BLaER1 (cell line): Measurements from ENCODE around the gene SIGLEC14.
"Not testable (repeated sequence)": the region's sequence is repeated elsewhere in the genome, so short reads cannot be mapped to it uniquely, and the experiment has no call there.

Experiments
- H3K27ac ChIP-seq: shearing (Covaris generic); formaldehyde crosslinking; 2 replicates; pipeline ENCODE4 v1.8.1; 2022
- H3K27me3 ChIP-seq: shearing (Covaris generic); formaldehyde crosslinking; 2 replicates; pipeline ENCODE4 v1.8.1; 2022
- H3K36me3 ChIP-seq: shearing (Covaris generic); formaldehyde crosslinking; 2 replicates; pipeline ENCODE4 v1.8.1; 2022
- H3K4me1 ChIP-seq: shearing (Covaris generic); formaldehyde crosslinking; 2 replicates; pipeline ENCODE4 v1.8.1; 2022
- H3K4me2 ChIP-seq: shearing (Covaris generic); formaldehyde crosslinking; 2 replicates; pipeline ENCODE4 v1.8.1; 2022
- H3K4me3 ChIP-seq: shearing (Covaris generic); formaldehyde crosslinking; 2 replicates; pipeline ENCODE4 v1.8.1; 2022
- H3K9ac ChIP-seq: shearing (Covaris generic); formaldehyde crosslinking; 2 replicates; pipeline ENCODE4 v1.8.1; 2022
- H3K9me3 ChIP-seq: shearing (Covaris generic); formaldehyde crosslinking; 2 replicates; pipeline ENCODE4 v1.8.1; 2022
- H4K20me1 ChIP-seq: shearing (Covaris generic); formaldehyde crosslinking; 2 replicates; pipeline ENCODE4 v1.8.1; 2022
- Cebpa-rat ChIP-seq: shearing (Covaris generic); IDR thresholded peaks from 2 replicates; pipeline ENCODE4 v1.8.1; 2022

The SIGLEC14 gene, protein sequence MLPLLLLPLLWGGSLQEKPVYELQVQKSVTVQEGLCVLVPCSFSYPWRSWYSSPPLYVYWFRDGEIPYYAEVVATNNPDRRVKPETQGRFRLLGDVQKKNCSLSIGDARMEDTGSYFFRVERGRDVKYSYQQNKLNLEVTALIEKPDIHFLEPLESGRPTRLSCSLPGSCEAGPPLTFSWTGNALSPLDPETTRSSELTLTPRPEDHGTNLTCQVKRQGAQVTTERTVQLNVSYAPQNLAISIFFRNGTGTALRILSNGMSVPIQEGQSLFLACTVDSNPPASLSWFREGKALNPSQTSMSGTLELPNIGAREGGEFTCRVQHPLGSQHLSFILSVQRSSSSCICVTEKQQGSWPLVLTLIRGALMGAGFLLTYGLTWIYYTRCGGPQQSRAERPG

DNA sequence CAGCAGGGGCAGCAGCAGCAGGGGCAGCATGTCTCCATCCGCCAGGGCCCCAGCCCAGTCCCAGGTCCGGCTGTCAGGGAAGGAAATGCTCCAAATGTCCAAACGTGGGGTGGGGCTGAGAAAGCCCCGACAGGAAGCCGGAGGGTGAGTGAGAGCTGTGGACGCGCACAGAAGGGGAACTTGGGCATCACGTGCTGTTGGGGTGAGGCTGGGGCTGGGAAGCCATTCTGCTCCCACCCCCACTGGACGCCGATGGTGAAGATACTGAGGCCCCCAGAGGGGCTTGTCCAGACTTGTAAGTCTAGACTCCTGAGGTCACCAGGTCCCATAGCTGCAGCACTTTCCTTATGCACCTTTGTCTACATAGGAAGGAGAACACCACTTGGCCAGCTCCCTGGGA is at the start of gene SIGLEC14:
Gene SIGLEC14, minus strand, starts transcription at position 96 of the 400 bp plus-strand sequence. Its CDS starts 66 bp downstream, at position 30.
- not testable (repeated sequence) for H3K9ac ChIP-seq, H3K27ac ChIP-seq, H3K4me3 ChIP-seq, H3K4me1 ChIP-seq, H3K4me2 ChIP-seq, H4K20me1 ChIP-seq, H3K36me3 ChIP-seq, H3K27me3 ChIP-seq, H3K9me3 ChIP-seq

DNA sequence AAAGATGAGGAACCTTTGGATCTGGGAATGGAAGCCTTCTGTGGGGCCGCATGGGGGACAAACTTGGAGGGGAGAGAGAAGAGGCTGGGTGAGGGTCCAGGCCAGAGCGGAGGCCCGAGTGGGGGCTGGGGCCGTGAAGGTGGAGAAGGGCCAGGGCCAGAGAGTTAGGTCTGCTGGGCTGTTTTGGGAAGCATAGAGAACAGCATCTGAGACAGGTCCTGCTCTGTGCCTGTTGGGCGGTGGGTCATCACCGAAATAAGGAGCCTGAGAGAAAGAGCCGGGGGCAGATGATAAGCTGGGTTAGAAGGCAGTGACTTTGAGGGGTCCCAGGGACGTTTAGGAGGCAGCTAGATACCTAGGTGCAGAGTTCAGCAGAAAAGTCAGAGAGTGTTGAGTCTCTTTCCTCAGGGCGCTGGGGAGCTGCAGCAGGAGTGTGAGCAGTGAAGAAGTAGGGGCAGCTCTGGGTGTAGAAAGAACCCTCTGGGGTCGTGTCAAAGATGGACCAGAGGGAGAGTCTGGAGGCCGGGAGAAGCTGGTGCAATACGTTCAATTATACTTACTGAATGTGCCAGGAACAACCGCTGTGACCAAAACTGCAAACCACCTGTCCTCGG is 49.2 kb upstream of the SIGLEC14 start:
- peaks cover 63% of the 10 kb centered on the region for H4K20me1 ChIP-seq
- no peaks in the 10 kb centered on the region for H3K27me3 ChIP-seq
- no peak overlapping the region for H3K4me2 ChIP-seq
- H3K27ac ChIP-seq: 0 out of 2 replicates have a peak overlapping the region, but pooled peaks have one; percentile 2
- no peak for TF ChIP-seq Cebpa-rat
- H3K36me3 ChIP-seq: peaks cover 86% of the 10 kb centered on the region
- no peaks in the 10 kb centered on the region for H3K9me3 ChIP-seq
- H3K4me1 ChIP-seq: peaks cover 20% of the 10 kb centered on the region
- no peak overlapping the region for H3K4me3 ChIP-seq
- no peak overlapping the region for H3K9ac ChIP-seq

DNA sequence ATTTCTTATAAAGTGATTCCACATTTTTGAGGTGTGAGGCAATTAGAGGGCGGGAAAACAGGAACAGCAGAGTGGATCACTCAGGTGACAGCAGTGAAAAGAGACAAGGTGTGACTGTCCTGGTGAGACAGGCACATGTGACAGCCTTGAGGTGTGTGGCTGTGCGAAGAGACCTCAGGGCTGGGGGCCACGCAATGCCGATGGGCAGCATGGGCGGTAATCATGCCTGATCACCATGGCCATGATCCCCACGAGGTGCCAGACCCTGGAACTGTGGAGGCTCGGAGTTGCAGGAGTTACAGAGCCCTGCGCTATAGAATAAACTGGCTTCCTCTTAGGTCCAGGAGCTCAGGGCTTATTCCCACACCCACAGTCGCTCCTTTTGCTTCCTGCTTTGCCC is 48.5 kb upstream of the SIGLEC14 start:
- H3K4me1 ChIP-seq: peaks cover 20% of the 10 kb centered on the region
- no peak overlapping the region for H3K4me2 ChIP-seq
- H3K9ac ChIP-seq: no peak overlapping the region
- no peak overlapping the region for H3K4me3 ChIP-seq
- no peaks in the 10 kb centered on the region for H3K27me3 ChIP-seq
- no peak for TF ChIP-seq Cebpa-rat
- H3K36me3 ChIP-seq: peaks cover 80% of the 10 kb centered on the region
- peaks cover 63% of the 10 kb centered on the region for H4K20me1 ChIP-seq
- 0 out of 2 replicates have a peak overlapping the region, but pooled peaks have one; percentile 2 for H3K27ac ChIP-seq
- H3K9me3 ChIP-seq: no peaks in the 10 kb centered on the region

DNA sequence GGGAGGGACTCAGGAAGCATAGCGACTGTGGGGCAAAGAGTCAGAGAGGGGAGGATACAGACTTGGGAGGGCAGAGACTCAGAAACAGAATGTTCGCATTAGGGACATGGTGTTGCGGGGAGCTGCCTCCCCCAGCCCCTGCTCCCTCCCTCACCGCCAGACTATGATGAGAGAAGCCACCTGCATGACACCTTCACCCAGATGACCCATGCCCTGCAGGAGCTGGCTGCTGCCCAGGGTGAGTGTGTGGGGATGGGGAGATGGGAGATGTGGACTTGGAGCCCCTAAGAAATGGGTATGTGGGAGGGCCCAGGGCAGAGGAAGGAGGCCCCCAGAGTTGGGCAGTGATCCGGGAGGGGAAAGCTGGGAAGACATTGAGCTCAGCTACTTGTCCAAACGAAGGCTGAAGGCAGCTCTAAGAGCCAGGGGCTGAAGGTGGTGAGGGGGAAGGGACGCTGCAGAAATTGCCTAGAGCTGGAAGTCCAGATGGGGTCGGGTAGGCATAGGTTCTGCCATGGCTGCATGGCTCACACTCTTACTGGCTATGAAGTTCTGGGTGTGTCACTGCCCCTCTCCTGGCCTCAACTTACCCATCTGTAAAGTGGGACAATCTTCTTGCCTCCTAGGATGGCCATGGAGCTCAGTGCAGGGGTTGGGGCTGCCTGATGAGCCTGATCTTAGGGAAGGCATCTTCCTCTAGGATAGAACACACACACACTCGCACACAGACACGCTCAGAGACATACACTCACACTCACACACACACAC is 47.9 kb upstream of the SIGLEC14 start:
- Histone ChIP-seq H3K4me1 (peaks cover 20% of the 10 kb centered on the region), H3K9me3 (no peaks in the 10 kb centered on the region), H4K20me1 (peaks cover 63% of the 10 kb centered on the region), H3K4me2 (no peak overlapping the region), H3K9ac (no peak overlapping the region), H3K36me3 (peaks cover 75% of the 10 kb centered on the region), H3K4me3 (no peak overlapping the region), H3K27ac (no peak overlapping the region), H3K27me3 (no peaks in the 10 kb centered on the region)
- TF ChIP-seq Cebpa-rat: no peak

DNA sequence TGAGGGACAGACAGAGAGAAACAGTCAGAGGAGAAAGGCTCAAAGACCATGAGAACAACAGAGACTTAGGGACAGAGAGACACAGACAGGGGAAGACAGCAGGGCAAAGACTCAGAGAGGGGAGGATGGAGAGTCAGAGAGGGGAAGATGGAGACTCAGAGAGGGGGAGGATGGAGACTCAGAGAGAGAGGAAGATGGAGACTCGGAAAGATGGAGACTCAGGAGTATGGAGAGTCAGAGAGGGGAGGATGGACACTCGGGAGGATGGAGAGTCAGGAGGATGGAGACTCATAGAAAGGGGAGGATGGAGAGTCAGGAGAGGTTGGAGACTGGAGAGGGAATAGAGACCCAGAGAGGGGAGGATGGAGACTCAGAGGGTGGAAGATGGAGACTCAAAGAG is 47.2 kb upstream of the SIGLEC14 start:
- no peak overlapping the region for H3K9ac ChIP-seq
- no peaks in the 10 kb centered on the region for H3K27me3 ChIP-seq
- H3K4me3 ChIP-seq: no peak overlapping the region
- peaks cover 58% of the 10 kb centered on the region for H4K20me1 ChIP-seq
- H3K36me3 ChIP-seq: peaks cover 68% of the 10 kb centered on the region
- no peak overlapping the region for H3K4me2 ChIP-seq
- H3K27ac ChIP-seq: peak overlapping the region; percentile 18; the same call in 1 of the 2 replicates
- no peaks in the 10 kb centered on the region for H3K9me3 ChIP-seq
- peaks cover 20% of the 10 kb centered on the region for H3K4me1 ChIP-seq
- no peak for TF ChIP-seq Cebpa-rat

DNA sequence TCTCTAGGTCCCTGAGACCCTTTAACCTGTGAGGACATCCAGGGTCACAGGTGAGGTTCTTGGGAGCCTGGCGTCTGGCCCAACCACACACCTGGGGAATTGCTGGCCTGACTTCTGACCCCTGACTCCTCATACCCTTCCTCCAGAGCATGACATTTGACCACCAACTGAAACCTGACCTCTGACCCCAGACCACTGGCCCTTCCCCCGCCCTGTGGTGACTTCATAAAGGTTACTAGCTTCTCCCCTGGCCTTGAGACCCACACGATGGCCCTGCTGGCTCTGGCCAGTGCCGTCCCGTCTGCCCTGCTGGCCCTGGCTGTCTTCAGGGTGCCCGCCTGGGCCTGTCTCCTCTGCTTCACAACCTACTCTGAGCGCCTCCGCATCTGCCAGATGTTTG is 46.6 kb upstream of the SIGLEC14 start, which contains the start of gene SPACA6:
Gene SPACA6, plus strand, starts transcription at position 71 of the 400 bp plus-strand sequence. Its CDS starts 197 bp downstream, at position 268.
- peaks cover 58% of the 10 kb centered on the region for H4K20me1 ChIP-seq
- H3K27ac ChIP-seq: peak within 1 kb of the TSS; percentile 44
- no peaks in the 10 kb centered on the region for H3K9me3 ChIP-seq
- peaks cover 63% of the 10 kb centered on the region for H3K36me3 ChIP-seq
- H3K9ac ChIP-seq: 0 out of 2 replicates have a peak within 1 kb of the TSS, but pooled peaks have one; percentile 38
- peaks cover 24% of the 10 kb centered on the region for H3K4me1 ChIP-seq
- H3K27me3 ChIP-seq: no peaks in the 10 kb centered on the region
- H3K4me3 ChIP-seq: no peak within 1 kb of the TSS
- peak within 1 kb of the TSS; percentile 96 for H3K4me2 ChIP-seq
- TF ChIP-seq Cebpa-rat: no peak

DNA sequence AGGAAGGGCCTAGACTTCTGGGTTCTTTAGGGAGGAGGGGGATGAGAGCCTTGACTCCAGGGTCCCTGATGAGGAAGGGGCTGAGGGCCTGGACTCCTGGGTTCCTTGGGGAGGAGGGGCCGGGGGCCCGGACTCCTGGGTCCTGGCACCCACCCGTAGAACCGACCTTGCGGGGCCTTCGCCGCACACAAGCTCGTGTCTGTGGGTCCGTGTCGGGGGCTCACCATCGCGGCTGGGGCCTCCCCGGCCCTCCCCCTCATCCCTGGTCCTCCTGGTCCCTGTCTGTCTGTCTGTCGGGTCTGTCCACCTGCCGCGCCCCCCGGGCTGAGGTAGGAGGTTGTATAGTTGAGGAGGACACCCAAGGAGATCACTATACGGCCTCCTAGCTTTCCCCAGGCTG is 45.8 kb upstream of the SIGLEC14 start:
- H3K4me3 ChIP-seq: no peak overlapping the region
- peak overlapping the region; percentile 44 for H3K27ac ChIP-seq

DNA sequence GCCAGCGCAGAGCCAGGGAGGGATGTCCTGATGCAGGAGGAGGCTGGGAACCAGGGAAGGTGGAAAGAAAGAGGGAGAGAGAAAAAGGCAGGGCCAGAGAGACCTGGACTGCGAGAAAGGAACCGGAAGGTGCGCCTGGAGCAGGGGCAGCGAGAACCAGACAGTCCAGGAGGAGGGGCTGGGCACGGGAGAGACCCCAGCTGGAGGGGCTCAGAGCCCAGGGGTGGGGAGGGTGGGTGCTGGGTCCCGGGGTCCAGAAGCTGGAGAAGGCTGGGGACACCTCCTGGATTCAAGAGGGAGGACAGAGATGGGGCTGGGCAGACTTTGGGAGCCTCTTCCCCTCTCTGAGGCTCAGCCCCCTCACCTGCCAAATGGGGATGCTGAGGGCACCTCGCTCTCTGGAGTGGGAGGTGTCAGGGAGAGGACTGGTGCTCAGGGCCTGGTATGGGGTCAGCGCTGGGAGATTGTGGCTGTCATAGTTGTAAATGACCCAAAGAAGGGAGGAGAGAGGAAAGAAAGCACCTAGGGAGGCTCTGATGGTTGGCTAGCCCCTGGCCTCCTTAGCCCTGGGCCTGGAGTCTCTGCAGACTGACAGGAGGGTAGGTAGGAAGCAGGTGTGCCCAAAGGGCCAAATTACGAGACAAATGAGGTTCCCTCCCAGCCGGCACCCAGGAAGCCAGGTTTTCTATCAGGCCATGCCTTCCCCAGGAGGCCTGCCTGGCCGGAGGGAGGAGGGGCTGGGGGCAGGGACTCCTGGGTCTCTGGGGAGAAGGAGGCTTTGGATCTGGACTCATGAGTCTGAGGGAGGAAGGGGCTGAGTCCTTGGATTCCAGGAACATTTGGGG is 45.2 kb upstream of the SIGLEC14 start:
- Histone ChIP-seq H3K4me2 (peak overlapping the region; percentile 96), H3K9ac (0 out of 2 replicates have a peak overlapping the region, but pooled peaks have one; percentile 38), H3K4me1 (peaks cover 34% of the 10 kb centered on the region), H3K36me3 (peaks cover 48% of the 10 kb centered on the region), H3K9me3 (no peaks in the 10 kb centered on the region), H3K27ac (peak overlapping the region; percentile 74), H4K20me1 (peaks cover 51% of the 10 kb centered on the region), H3K4me3 (peak overlapping the region; percentile 79), H3K27me3 (no peaks in the 10 kb centered on the region)
- TF ChIP-seq Cebpa-rat: no peak

More for the DNA sequence above, 45.8 kb upstream of the SIGLEC14 start:
- Histone ChIP-seq H3K9me3 (no peaks in the 10 kb centered on the region), H4K20me1 (peaks cover 58% of the 10 kb centered on the region), H3K9ac (0 out of 2 replicates have a peak overlapping the region, but pooled peaks have one; percentile 38), H3K36me3 (peaks cover 55% of the 10 kb centered on the region), H3K4me1 (peaks cover 32% of the 10 kb centered on the region), H3K4me2 (peak overlapping the region; percentile 96), H3K27me3 (no peaks in the 10 kb centered on the region)
- TF ChIP-seq Cebpa-rat: no peak
